ENCODE measurements around the gene SP140L.

Gene SP140L

DNA sequence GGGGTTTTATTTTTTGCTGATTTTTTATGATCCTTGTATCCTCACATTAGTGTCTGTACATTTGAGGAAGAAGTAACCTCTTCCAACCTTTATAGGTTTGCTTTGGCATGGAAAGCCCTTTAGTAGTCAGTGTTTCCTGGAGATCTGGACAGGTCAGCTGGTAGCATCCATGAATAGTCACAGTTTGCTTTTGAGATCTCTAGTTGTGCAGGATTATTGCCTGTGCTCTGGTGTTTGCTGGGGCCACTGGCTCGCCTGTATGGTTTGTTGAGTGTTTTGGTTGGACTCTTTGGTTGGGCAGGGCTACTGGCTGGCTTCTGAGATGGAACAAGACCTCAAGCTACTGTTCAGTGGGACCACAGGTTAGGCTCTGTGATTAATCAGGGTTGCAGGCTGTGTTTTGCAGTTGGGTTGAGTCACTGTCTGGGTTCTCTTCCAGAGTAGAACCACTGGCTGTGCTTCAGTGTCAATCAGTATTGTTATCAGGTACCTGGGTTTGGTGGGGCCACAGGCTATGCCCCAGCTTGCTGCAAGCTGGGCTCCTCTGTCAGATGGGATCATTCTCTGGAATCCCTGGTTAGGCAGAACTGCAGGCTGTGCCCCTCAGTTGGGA lies 20.0 kb downstream of the SP140L start:
- DNase-seq (ENCODE audit: low read depth in 2 of 2), result peak in 1 of 2 donors; percentile 53
- TF ChIP-seq, protein P1, sequence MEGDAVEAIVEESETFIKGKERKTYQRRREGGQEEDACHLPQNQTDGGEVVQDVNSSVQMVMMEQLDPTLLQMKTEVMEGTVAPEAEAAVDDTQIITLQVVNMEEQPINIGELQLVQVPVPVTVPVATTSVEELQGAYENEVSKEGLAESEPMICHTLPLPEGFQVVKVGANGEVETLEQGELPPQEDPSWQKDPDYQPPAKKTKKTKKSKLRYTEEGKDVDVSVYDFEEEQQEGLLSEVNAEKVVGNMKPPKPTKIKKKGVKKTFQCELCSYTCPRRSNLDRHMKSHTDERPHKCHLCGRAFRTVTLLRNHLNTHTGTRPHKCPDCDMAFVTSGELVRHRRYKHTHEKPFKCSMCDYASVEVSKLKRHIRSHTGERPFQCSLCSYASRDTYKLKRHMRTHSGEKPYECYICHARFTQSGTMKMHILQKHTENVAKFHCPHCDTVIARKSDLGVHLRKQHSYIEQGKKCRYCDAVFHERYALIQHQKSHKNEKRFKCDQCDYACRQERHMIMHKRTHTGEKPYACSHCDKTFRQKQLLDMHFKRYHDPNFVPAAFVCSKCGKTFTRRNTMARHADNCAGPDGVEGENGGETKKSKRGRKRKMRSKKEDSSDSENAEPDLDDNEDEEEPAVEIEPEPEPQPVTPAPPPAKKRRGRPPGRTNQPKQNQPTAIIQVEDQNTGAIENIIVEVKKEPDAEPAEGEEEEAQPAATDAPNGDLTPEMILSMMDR (IDR thresholded peaks at IDR 0.05; ENCODE audit: low read depth, low read length), result no peak
- H3K4me3 ChIP-seq (replicated peaks in 1 of 2; ENCODE audit: low read depth in 2 of 2, low read length in 2 of 2), result no peak overlapping the region

DNA sequence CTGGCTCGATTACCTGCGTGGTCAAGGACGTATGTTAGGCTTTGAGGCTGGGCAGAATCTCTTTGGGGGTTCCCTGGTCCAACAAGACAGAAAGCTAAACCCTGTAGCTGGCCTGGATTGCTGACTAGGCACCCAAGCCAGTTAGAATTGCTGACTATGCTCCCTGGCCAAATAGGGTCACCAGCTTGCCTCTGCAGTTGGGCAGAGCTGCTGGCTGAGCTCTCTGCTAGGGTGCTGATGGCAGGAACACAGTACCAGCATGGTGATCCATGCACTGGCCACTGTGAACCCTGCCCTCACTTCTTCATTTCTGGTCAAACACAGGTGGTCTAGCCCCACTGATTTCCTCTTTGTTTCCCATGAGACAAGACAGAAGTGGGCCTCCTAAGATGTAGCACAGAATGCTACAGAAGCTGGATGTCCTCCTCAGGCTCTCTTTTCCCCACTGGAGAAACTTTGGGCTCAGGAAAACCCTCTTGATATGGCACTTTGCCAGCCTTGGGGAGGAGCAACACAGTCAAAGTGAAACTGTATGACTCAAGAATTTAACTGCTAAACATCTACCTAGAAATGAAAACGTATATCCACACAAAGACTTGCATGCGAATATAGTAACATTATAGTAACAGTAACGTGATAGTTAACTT lies 20.8 kb downstream of the SP140L start:
- no peak overlapping the region for H3K4me3 ChIP-seq (replicated peaks in 1 of 2; ENCODE audit: low read depth in 2 of 2, low read length in 2 of 2)
- DNase-seq (ENCODE audit: low read depth in 2 of 2), result peak; percentile 49 to 52
- TF ChIP-seq, protein P1 (IDR thresholded peaks at IDR 0.05; ENCODE audit: low read depth, low read length), result no peak

DNA sequence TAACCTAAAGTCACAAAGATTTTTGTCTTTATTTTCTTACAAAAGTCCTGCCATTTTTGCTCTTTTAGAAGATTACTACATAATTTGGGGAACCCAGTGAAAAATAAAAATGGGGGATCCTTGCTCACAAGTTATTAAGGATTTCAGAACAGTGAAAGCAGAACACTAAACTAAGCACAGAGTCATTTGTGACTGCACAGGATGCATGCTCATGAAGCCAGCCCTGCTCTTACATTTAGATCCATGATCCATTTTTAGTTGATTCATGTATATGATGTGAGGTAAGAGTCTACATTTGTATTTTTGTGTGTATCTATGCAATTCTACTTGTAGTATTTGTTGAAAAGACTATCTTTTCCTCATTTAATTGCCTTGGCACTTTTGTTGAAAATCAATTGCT lies 21.8 kb downstream of the SP140L start:
- H3K4me3 ChIP-seq (replicated peaks in 1 of 2; ENCODE audit: low read depth in 2 of 2, low read length in 2 of 2), result no peak overlapping the region
- TF ChIP-seq, protein P1 (IDR thresholded peaks at IDR 0.05; ENCODE audit: low read depth, low read length), result no peak
- no peak for DNase-seq (ENCODE audit: low read depth in 2 of 2)

- TF ChIP-seq, protein P1 (IDR thresholded peaks at IDR 0.05; ENCODE audit: low read depth, low read length), result no peak
- H3K4me3 ChIP-seq (replicated peaks in 1 of 2; ENCODE audit: low read depth in 2 of 2, low read length in 2 of 2), result no peak overlapping the region
- DNase-seq (ENCODE audit: low read depth in 2 of 2), result peak; percentile 71 to 81
Observed at GRCh38 chr2:230356084-230356483, 29.1 kb downstream of the SP140L start.

DNA sequence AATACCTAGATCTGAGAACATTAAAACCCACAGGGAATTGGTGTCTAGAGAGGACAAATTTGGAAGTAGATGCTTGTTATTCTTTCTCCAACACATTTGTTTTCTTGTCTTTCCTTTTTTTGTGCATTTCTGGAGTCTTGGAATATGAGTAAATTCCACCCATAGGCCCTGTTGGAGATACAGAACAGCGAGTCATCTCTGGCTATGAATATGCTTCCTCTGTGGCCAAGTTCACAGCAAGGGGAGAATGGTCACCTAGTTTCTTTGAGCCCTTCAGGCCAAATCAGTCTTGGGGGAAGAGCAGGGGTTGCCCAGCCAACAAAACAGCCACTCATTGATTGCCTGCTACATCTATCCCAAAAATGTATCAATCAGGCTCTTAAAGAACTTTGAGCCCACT lies 31.3 kb downstream of the SP140L start:
- peak; percentile 25 to 48 for DNase-seq (ENCODE audit: low read depth in 2 of 2)
- no peak overlapping the region for H3K4me3 ChIP-seq (replicated peaks in 1 of 2; ENCODE audit: low read depth in 2 of 2, low read length in 2 of 2)
- TF ChIP-seq, protein P1 (IDR thresholded peaks at IDR 0.05; ENCODE audit: low read depth, low read length), result no peak

DNA sequence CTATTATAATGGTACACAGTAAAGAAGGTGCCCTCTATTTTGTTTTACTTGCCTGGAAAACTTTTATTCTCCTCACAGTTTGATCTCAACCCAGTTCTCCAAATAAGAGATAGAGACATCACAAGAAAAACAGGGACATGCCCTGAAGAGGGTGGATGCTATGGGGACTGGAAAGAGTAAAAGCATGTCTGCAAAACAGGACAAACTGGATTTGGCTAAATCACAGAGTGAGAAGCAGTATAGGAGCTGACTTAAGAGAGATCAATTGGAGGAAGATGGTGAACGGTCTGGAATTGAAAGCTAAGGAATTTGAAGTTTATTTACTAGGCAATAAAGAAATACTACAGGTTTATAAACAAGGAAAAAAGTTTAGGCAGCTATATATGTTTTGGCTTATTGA lies 33.0 kb downstream of the SP140L start:
- H3K4me3 ChIP-seq (replicated peaks in 1 of 2; ENCODE audit: low read depth in 2 of 2, low read length in 2 of 2), result no peak overlapping the region
- DNase-seq (ENCODE audit: low read depth in 2 of 2), result no peak
- TF ChIP-seq, protein P1 (IDR thresholded peaks at IDR 0.05; ENCODE audit: low read depth, low read length), result no peak
